Stimulated activated CD8-positive, alpha-beta memory T cell treated with anti-CD3 and anti-CD28 coated beads, Interleukin-12 subunit alpha, Interleukin-12 subunit beta, amount 100 ng/mL, for 24 hours (primary cell): ENCODE data around the gene ZEB2.

ENCODE experiments used
- DNase-seq: peaks from one replicate; pipeline ENCODE4 v3.0.0-alpha.2; 2020; ENCODE audit errors: extremely low read depth

Gene ZEB2

DNA sequence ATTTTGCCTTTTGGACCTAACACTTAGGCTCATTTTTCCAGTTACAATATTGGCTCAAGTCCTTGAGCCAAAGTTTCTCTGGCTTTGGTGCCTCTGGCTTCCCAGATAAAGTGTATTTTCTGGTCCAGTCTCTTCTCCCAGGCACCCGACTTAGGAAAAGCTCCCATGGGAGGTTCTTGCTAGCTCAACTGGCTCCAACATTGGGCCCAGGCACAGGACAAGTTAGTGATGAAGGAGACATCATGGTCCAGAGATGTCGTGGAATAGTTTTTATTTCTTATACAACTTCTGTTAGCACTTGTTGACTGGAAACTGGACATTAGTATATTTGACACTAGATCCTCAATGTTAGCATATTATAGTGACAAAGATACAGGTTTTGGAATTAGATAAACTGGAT lies 8.2 kb upstream of the ZEB2 start:
- DNase-seq, result no peak

DNA sequence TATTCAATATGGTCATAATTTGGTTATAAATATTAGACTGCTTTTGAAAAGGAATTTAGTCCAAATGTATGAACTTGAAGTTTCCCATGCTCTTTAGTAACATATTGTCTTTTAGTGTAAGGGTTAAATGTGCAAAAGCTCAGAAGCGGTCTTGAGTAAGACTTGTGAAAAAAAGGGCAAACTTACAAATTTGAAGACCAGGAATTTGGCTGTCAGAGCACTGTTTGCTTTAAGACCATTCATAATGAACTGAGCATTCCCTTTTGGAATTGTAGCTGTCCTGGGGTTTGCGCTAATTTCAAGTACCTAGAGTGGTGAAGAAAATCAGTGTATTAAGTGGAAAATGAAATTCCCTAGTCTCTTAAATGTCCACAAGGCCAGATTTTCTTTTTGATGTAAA lies 6.9 kb upstream of the ZEB2 start:
- DNase-seq, result no peak

- DNase-seq, result no peak
These were observed 4.4 kb upstream of the ZEB2 start for GRCh38 chr2:144524118-144525009.

DNA sequence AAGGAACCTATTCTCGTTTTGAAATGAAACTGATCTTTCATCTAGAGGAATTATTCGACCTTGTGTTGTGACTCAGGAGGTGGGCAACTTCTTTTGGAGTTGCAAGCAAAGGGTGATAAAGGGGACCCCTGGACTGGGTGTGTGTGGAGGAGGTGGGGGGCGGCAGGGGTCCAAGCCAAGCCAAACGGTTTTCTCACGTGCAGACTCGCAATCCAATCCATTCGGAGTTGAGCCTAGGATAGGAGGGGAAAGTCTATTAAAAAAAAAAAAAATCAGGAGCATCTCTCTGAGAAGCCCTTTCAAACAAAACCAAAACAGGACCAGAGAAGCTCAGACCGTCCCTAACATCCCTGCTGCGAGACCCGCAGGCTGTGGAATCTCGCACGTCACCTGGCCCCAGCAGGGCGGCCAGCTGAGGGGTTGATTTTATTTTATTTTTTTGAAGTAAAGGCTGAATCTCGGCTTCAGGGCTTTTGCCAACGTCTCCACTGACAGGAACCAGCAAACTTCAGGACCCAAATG lies 3.7 kb upstream of the ZEB2 start:
- no peak for DNase-seq

GRCh38 chr2:144522897-144523595 lies 3.1 kb upstream of the ZEB2 start:
- DNase-seq, result no peak

DNA sequence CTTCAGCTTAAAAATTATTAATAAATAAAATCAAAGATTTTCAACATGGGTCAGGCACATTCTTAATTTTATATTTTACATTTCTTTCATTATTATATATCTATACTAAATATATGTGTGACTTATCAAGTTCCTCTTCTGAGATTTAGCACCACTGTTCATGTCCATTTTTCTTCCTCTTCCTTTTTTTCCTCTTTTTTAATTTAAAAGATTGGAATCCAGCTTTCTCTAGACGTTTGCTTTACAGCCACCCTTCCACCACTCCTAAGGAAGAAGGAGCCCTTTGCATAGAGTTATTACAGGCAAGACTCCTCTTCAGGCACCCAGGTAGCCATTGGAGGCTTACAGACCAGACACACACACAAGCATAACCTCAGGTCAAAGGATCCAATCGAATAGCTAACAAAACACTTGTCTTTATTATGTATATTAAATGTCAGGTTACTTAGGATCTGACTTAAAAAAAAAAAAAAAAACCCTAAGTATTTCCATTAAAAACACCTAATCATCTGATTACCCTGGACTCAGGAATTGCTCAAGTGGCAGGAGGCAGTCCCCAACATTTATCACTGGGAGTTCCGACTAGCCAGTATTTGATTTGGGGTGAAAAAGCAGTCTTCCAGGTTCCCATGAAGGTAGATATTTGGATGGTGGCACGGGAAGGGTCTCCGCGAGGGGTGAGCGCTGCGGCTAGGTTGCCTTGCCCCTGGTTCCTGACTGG lies 2.4 kb upstream of the ZEB2 start:
- no peak for DNase-seq

- no peak for DNase-seq
These were observed 1.8 kb upstream of the ZEB2 start for GRCh38 chr2:144521686-144522085.

DNA sequence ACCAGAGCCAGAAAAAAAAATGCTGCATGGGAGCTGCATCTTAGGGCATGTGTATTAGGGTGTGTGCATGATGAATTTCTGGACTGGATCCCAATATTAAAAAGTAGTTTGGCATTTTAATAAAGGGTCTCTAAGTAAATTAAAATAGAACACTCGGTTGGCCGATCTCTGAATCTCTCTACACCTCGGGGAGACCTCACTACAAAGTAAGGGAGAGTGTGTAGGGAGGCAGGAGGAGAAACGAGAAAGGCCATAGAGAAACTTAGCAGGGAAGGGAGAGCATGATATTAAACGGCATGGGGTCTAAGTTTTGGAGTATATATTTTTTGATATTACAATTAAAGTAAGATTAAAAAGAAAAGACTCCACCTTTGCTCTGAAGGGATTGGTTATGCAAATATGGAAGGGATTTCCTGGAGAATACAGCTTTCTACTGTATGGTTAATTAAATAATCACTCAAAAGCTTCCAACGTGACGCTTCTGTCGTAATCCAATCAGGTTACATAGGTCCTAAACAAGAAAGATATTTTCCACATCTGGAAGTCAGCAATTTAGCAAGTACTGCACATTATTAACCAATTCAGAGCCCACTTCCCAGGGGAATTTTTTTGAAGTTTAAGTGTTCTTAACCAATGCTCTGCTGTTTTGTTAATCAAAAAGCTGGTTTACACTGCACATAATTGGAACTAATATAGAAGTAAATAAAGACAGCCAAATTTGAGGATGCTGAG lies 1.0 kb upstream of the ZEB2 start:
- DNase-seq, result no peak

DNA sequence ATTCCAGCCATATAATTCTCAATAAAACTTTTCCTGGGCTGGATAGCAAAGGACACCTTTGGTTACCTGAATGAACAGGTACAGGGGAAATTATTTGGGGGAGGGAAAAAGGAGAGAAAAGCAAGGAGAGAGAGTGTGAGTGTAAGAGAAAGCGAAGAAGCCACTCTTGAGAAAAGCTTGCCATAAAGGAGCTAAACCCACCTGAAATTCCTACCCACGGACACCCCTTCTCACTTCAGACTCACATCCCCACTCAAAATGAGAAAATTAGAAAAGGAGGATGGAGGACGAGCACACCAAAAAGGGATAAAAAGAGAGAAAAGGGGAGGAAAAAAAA lies 354 bp downstream of the ZEB2 start:
- DNase-seq, result no peak

DNA sequence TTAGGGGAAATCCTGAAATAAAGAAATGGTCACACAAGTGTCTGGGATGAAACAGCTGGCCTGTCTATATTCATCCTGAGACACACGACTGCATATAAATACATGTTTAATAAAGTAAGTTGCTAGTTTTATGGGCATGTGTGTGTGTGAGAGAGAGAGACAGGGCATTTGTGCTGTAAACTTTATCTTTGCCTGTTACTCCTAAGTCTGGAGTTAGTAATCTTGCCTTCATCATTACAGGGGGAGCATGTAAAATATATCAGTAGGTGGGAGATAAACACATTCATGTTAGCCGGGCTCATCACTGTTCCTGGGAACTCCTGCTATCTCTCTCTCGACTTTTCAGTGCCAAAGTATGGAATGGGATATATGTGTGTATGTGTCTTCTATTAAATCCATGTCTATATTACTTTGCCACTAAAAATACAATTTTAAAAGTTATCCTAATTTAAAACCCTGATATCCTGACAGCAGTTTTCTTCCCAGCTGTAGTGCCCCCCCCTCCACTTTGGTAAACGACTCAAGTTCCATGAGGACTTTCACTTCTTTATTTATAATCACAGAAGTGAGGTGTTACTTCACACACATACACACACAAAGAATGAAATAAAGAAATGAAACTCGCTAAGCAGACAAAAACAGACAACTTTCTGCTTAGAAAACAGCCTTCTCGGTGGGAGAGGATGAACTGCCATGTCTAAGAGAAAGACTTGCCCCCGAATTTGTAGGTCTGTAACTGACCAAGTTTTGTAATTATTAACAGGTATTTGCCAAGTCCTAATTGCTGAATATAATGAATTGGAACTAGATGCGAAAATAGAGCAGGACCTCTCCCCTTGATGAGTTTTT lies 947 bp downstream of the ZEB2 start:
- no peak for DNase-seq

- no peak for DNase-seq
These were observed 1.8 kb downstream of the ZEB2 start for GRCh38 chr2:144517866-144518747.

DNA sequence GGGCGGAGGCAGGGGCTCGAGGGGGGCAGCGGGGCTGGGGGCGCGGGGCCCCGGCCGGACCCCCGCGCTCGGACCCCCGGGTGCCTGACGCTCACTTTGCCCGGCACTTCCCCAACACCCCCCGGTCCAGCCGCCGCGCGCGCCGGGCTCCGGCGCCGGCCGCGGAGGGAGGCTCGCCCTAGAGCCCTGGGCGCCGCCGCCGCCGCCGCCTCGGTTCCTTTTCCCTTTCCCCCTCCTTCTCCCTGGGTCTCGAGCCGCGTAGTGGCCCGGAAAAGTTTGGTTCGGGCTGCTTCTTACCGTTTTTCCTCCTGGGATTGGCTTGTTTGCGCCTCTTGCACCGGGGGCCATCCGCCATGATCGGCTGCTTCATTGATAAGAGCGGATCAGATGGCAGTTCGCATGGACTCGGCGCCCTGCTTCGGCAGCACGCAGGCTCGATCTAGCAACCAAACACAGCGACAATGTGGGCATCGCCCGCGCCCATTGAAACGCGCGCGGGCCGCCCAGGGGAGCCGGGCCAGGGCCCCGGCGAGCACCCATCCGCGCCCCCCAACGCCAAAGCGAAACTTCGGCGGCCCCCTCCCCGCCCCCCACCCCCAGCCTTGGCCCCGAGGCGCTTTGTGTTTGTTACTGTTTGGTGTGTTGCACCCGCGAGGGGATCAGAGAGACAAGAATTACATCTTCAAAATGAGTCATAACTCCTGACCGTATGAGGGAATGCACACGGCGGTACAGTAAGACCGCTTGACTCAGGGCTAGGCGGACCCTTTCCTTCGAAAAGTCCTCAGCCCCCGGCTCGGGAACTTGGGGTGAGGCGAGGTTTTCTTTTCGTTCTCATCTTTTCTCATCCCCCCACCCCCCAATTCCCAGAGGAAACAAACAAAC lies 2.7 kb downstream of the ZEB2 start:
- no peak for DNase-seq

DNA sequence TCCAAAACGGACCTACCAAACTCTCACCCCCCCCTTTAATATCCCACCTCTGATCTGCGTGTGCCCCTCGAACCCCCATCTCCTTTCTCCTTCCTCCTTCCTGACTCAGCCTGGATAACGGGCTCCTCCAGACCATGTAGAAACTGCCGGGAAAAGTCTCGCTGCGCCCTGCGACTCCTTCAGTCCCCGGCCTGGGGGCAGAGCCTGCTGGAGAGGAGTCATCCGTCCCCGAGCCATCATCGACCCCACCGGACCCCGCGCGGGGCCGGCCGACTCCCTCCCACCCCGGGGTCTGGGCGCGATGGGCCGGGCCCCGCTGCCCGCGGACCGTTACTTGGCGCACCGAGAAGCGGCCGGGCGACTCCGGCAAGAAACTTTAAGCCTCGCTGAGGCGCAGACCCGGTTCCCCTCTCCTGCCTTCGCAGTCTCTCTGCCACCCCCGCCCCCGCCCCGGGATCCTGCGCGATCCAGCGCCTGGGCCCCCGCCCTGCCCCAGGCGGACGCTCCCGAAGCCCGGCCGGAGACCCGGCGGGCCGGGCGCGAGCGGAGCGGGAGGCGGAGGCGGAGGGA lies 3.4 kb downstream of the ZEB2 start:
- no peak for DNase-seq

DNA sequence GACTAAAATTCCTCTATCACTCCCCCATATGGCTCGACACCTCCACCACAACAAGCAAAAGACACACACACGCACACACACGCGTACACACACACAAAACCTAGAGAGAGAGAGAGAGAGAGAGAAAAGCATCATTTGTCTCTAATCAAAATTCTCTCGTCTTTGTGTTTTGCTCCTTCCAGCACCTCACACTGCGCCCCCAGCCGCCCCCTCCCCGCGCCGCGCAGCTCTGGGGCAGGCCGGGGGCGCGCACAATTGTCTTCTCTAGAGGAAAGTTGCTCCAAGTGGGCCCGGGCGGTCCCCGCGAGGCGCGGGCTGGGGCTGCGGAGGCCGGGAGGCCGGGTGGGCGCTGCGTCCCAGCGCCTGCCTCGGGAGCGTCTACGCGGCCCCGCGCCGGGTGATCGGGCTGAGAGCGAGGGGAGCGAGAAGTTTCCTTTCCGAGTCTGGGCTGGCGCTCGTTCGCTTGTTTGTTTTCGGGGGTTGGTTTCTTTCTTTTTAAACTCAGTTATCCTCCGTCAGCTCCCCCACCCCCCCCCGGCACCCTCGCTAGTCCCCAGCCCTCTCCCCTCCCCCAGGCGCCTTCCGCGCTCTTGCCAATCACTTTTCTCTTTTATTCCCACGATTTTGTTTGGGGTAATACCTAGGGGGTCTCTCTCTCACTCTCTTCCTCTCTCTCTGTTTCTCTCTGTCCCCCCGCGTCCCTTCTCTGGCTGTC lies 4.1 kb downstream of the ZEB2 start:
- DNase-seq, result no peak

- DNase-seq, result no peak
These were observed 4.7 kb downstream of the ZEB2 start for GRCh38 chr2:144515099-144515695.

DNA sequence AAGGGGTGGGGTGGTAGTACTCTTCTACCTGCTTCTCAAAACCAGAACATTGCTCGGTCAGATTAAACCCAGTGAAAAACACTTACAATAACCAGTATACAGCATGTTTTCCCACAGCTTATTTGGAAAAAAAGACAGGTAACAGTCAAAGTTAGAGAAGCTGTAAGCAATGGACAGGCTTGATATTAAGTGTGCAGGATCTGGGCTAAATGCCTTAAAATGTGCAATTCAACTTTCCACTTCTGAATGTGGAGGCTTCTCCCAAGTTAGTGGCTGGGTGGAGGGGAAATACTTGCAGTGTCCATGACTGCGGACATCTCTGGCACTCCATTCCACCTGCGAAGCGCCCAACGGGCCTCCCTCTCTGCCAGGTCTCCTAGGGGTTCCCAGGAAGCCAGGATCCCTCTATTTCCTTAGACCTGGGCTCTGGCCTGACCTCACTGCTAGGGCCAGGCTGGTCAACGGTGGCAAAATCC lies 5.3 kb downstream of the ZEB2 start:
- no peak for DNase-seq

DNA sequence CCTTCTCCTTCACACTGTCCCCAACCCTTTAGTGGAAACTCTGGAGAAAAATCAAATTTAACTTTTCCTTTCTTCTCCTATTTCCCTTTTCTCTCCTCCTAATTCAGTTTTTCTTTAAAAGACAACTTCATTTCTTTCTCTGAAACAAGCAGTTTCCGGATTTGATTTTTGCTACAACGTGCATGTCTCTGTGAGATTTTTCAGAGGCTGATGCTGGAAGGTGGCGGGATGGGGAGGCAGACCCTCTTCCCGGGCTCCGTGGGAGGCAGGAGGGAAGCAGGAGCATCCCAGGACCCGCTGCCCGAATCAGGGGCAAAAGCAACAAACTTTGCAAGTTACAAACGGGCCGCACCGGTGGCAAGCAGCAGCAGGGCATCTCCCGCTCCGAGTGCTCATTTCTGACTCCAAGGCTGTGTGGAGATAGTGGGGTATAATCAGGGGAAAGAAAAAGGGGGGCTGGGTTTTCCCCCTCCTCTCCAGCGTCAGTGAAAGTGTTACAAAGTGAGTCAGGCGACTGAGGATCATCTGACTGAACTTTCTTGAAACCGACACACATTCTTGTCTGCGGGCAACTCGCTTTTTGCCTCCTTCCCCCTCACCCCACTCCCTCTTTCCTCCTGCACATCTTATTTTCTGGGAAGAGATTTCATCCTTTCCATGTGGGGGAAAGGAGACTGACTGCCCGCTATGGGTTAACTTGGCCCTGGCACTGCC lies 6.4 kb downstream of the ZEB2 start:
- DNase-seq, result no peak
